GM19043 (cell line): ENCODE data around the gene RPA1.

Source experiments
- ATAC-seq: cut with Tn5 transposase; IDR thresholded peaks from one replicate; pipeline ENCODE4 v1.9.1; 2021; ENCODE audit warnings: low read depth; ENCODE audit not compliant: unreplicated experiment

Gene RPA1

GRCh38 chr17:1907216-1907631, 77.4 kb downstream of the RPA1 start:
- ATAC-seq, result no peak

- no peak for ATAC-seq
Observed at GRCh38 chr17:1907909-1908698, 78.3 kb downstream of the RPA1 start.

DNA sequence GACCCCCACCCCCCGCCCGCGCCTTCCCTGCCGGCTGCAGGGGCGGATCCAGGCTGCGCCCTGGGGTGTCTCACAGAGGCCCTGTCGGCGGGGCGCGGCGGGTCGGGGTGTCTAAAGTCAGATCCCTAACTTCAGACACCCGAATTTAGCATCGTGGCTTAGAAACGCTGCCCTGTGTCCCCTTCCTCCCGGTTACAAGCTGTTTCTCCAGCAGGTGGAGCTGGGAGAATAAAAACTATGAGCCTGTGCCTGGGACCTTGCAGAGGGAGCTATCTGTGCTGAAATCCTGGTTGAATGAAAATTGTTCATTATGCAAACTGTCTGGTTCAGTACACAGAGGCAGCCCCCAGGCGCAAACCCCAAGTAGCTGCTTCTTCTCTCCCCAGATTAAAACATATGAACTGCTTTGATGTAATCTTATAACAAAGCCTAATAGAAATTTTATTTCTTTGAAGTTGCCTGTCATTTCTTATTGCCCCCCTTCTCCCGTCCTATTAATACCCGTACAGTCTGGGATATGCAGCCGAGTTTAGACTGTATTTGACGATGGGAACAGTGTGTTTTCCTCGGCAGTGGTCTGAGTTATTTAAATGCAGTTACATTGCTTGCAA, 79.0 kb downstream of the RPA1 start:
- no peak for ATAC-seq

- no peak for ATAC-seq
Observed at GRCh38 chr17:1909985-1910384, 80.2 kb downstream of the RPA1 start.

DNA sequence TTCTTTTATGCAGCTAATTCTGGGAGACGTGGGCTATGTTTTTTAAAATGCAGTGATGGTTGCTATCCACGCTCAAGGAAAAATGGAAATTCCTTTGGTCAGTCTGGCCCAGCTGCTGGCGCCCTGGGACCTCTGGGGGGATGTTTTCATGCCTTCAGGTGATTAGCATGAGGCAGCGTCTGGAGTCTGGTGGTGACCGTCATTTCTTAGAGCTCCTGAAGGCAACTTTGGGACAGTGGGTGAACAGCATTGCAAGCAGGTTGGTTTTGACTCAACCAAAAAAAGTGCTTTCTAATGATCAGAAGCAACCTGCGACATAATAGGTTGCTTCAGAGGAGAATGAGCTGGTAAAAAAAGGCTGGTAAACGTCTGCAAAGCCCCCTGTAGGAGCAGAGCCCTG, 82.3 kb downstream of the RPA1 start:
- no peak for ATAC-seq

- ATAC-seq, result no peak
Observed at GRCh38 chr17:1913702-1914101, 83.9 kb downstream of the RPA1 start.

DNA sequence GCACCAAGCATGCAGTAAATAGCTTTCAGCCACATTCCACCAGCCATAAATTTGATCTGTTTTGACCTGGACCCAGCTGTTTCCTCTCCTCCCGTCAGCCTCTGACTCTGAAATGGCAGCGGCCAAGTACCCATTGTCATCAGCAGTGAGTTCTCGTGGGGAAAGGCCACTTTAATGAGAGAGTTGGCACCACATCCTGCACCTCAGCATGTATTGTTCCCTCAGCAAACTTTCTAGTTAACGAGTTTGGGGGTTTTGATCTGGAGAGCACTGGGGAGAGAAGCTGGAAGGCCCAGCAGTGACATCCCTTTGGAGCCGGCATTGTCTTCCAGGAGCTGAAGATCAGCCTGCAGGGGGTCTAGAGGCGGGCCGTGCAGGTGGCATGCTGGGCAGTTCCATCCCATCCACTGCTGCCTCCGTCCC, 84.9 kb downstream of the RPA1 start:
- no peak for ATAC-seq

GRCh38 chr17:1915889-1916288, 86.1 kb downstream of the RPA1 start:
- no peak for ATAC-seq

DNA sequence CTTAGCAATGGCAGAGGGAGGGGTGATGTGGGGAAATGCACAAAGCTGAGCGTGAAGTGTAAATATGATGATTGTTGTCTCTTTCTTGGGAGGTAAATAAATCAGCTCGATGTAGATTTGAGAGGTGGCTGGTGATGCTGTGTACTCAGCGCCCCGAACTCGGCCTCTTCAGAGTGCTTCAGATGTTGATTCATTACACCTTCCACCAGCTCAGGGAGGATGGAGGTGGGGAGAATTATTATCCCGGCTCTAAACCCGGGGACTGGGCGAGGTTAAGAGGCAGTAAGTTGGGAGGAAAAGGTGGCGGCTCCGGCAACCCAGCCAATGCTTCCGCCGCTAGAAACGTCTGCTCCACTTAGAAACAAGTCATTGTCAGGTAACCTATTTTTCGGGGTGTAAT, 86.5 kb downstream of the RPA1 start:
- no peak for ATAC-seq

GRCh38 chr17:1916963-1917715, 87.3 kb downstream of the RPA1 start:
- no peak for ATAC-seq

GRCh38 chr17:1918346-1919162, 88.7 kb downstream of the RPA1 start:
- ATAC-seq, result no peak

DNA sequence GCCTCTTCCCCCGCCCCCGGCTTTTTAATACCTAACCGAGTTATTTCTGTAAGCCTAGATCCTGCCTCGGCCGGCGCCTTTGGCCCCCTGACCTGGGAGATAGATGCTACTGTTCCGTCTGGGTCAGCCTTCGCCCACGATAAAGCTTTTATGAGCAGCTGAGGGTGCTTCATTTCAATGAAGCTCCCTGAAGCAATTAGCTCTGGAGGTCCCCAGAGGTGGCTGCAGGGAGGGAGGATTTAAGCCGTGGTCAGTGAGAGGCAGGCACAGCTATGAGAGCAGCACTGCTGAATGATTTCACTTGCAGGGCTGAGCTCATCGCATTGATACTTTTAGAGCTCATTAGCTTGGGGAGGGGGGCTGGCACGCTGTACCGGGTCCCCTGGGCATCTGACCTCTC, 89.4 kb downstream of the RPA1 start:
- ATAC-seq, result no peak

- no peak for ATAC-seq
Observed at GRCh38 chr17:1920948-1921351, 91.1 kb downstream of the RPA1 start.

- ATAC-seq, result no peak
Observed at GRCh38 chr17:1928976-1929375, 99.2 kb downstream of the RPA1 start.

DNA sequence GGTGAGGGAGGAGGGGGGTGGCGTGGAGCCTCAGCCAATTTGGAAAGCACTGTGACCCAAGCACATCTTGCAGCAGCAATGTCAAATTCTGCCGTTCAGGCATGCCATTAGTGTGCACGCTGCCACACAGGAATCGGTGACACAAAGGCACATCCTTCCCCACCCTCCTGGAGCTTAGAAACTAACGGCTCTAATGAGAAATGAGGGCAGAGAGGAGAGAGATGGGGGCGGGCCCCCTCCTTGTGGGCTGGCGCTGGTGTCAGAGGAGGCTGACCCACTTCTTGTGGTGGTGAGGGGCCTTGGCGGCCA, 100.5 kb downstream of the RPA1 start:
- no peak for ATAC-seq

- no peak for ATAC-seq
Observed at GRCh38 chr17:1931844-1932579, 102.2 kb downstream of the RPA1 start.

DNA sequence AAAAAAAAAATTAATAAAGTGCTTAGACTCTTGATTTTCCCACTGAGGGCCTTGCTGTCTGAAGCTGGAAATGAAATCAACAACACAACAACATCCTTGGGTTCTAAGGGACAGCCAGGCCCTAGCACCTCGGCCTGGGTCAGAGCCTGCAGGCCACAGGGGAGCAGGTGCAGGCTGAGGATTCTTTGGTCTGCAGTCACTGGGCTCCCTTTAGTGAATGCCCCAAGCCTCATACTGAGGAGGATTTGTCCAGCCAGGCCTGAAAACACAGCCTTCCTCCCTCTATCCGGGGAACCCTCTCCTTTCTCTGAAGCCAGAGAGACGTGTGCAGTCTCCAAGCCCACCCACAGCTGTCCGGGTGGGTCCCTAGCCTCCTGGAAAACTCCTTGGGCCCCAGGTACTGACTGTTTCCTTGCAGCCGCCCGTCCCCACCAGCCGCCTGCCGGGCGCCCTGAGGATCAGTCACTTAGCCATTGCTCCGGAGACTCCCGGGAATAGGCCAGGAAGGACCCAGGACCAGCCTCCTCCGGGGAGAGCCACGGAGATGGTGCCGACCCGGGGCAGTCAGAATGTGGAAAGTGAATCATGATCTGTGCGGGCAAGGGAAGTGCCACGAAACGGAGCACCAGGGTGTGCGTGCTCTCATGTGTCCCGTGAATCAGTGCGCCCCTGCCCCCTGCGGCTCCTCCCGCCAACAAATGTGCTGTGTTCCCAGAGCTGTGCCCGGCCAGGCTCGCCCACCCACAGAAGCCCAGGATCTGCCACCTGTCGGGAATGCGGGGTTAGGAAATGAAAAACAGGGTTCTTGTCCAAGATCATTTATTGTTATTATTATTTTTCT, 104.3 kb downstream of the RPA1 start:
- ATAC-seq, result no peak

GRCh38 chr17:1934901-1935300, 105.1 kb downstream of the RPA1 start:
- ATAC-seq, result no peak

DNA sequence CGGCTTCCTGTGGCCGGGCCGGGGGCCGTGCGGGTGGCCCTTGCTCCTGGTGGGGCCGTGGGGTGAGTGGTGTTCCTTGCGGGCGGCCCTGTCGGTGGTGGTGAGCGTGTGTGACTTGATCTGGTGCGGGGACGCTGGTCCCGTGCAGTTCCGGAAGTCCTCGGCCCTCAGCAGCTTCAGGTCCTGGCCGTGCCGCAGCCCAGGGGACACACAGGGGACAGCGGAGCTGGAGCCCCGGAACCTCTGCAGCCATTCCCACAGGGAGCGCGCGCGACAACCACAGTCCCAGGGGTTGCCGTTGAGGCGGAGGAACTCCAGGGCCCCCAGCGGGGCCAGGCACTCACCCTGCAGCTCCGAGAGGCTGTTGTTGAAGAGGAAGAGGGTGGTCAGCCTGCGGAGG, 107.0 kb downstream of the RPA1 start:
- no peak for ATAC-seq
